Measurements from ENCODE around the gene PARVG.

PARVG gene

GRCh38 chr22:44195189-44195871 is 14.6 kb downstream of the PARVG start:
- DNase-seq (ENCODE audit: low spot score) = no peak

- no peak for DNase-seq (ENCODE audit: low spot score)
Measured at GRCh38 chr22:44196241-44196640, 15.5 kb downstream of the PARVG start.

- no peak for DNase-seq (ENCODE audit: low spot score)
Measured at GRCh38 chr22:44196731-44197131, 16.0 kb downstream of the PARVG start.

GRCh38 chr22:44197271-44197670 is 16.5 kb downstream of the PARVG start:
- DNase-seq (ENCODE audit: low spot score) = no peak

- no peak for DNase-seq (ENCODE audit: low spot score)
Measured at GRCh38 chr22:44199164-44199563, 18.4 kb downstream of the PARVG start.

GRCh38 chr22:44199866-44200265 is 19.1 kb downstream of the PARVG start:
- no peak for DNase-seq (ENCODE audit: low spot score)

GRCh38 chr22:44200451-44200850 is 19.7 kb downstream of the PARVG start:
- no peak for DNase-seq (ENCODE audit: low spot score)

- no peak for DNase-seq (ENCODE audit: low spot score)
Measured at GRCh38 chr22:44200855-44201550, 20.3 kb downstream of the PARVG start.

GRCh38 chr22:44201665-44202064 is 20.9 kb downstream of the PARVG start:
- DNase-seq (ENCODE audit: low spot score) = no peak

- DNase-seq (ENCODE audit: low spot score) = no peak
Measured at GRCh38 chr22:44202261-44202789, 21.6 kb downstream of the PARVG start.

GRCh38 chr22:44203203-44203602 is 22.5 kb downstream of the PARVG start:
- DNase-seq (ENCODE audit: low spot score) = no peak

- no peak for DNase-seq (ENCODE audit: low spot score)
Measured at GRCh38 chr22:44204739-44205515, 24.2 kb downstream of the PARVG start.

GRCh38 chr22:44205516-44206329 is 25.0 kb downstream of the PARVG start:
- DNase-seq (ENCODE audit: low spot score) = no peak

- DNase-seq (ENCODE audit: low spot score) = no peak
Measured at GRCh38 chr22:44206330-44206645, 25.6 kb downstream of the PARVG start.

GRCh38 chr22:44206696-44207095 is 26.0 kb downstream of the PARVG start:
- DNase-seq (ENCODE audit: low spot score) = no peak

GRCh38 chr22:44207173-44207980 is 26.7 kb downstream of the PARVG start:
- no peak for DNase-seq (ENCODE audit: low spot score)

- no peak for DNase-seq (ENCODE audit: low spot score)
Measured at GRCh38 chr22:44207981-44208317, 27.2 kb downstream of the PARVG start.

- DNase-seq (ENCODE audit: low spot score) = no peak
Measured at GRCh38 chr22:44209343-44209742, 28.6 kb downstream of the PARVG start.

- DNase-seq (ENCODE audit: low spot score) = no peak
Measured at GRCh38 chr22:44210722-44211121, 30.0 kb downstream of the PARVG start.

- no peak for DNase-seq (ENCODE audit: low spot score)
Measured at GRCh38 chr22:44211256-44211945, 30.7 kb downstream of the PARVG start.
